Central memory CD8-positive, alpha-beta T cell (primary cell): ENCODE results near the gene MAPK8IP3.

Source experiments
- ATAC-seq: fragments of 150-1000 bp; cut with Tn5 transposase; replicated peaks from 2 replicates; pipeline ENCODE4 v1.10.0; 2022; ENCODE audit warnings: mild to moderate bottlenecking, moderate FRiP score, moderate number of reproducible peaks; ENCODE audit not compliant: poor library complexity, severe bottlenecking; ENCODE audit errors: extremely low read depth
- DNase-seq, 2 donors: peaks; one replicate each; pipeline ENCODE4 v3.0.0; 2021; ENCODE audit warnings: low spot score in 2 of 2
- H3K27ac Mint-ChIP-seq: one replicate; pipeline ENCODE4 v1.8.0; 2022; ENCODE audit warnings: low read depth, mild to moderate bottlenecking, moderate library complexity, mixed read lengths
- H3K27me3 Mint-ChIP-seq: one replicate; pipeline ENCODE4 v1.8.0; 2022; ENCODE audit warnings: mixed read lengths
- H3K36me3 Mint-ChIP-seq: one replicate; pipeline ENCODE4 v1.8.0; 2022; ENCODE audit warnings: mild to moderate bottlenecking, moderate library complexity, mixed read lengths; ENCODE audit not compliant: insufficient read depth
- H3K4me1 Mint-ChIP-seq: one replicate; pipeline ENCODE4 v1.8.0; 2022; ENCODE audit warnings: mixed read lengths
- H3K4me3 Mint-ChIP-seq: one replicate; pipeline ENCODE4 v1.8.0; 2022; ENCODE audit warnings: mild to moderate bottlenecking, moderate library complexity, mixed read lengths
- H3K9me3 Mint-ChIP-seq: one replicate; pipeline ENCODE4 v1.8.0; 2022; ENCODE audit warnings: mixed read lengths

MAPK8IP3 gene

DNA sequence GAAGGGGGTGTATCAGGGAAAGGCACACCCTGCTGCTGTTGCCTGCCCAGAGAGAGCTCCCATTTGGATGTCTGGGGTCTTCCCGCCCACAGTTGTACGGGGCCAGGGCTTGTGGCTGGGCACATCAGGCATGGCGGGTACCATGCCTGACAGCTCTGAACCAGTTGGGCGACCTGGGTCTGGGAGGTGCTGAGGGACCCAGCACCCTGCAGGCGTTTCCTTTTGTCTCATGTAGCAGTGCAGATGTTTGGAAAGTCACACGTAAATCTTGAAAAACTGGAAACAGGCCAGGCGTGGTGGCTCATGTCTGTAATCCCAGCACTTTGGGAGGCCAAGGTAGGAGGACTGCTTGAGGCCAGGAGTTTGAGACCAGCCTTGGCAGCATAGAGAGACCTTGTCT lies 36.3 kb upstream of the MAPK8IP3 start:
- ATAC-seq (no peak), DNase-seq (no peak)
- H3K36me3 Mint-ChIP-seq = peaks cover 13% of the 10 kb centered on the region
- H3K4me3 Mint-ChIP-seq = no peak overlapping the region
- no peaks in the 10 kb centered on the region for H3K27me3 Mint-ChIP-seq
- peaks cover 5% of the 10 kb centered on the region for H3K4me1 Mint-ChIP-seq
- no peaks in the 10 kb centered on the region for H3K9me3 Mint-ChIP-seq
- peak overlapping the region; percentile 46 for H3K27ac Mint-ChIP-seq

DNA sequence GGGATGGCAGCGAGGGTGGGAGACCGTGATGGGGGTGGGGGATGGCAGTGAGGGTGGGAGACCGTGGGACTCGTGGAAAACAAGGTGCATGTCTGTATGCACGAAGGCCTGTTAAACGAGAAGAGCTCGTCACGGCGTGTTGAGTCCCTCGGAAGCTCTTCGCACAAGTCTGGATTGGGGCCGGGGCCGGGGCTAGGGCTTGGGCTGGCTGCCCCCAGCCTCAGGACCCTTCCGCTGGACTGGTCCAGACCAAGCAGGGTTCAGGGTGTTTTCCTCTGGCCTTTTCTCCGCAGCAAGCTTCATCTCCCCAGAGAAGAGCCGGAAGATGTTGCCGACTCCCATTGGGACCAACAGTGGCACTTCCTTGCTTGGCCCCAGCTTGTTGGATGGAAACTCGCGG lies 35.6 kb upstream of the MAPK8IP3 start:
- no peak for DNase-seq
- Mint-ChIP-seq H3K4me1 (peaks cover 5% of the 10 kb centered on the region), H3K9me3 (no peaks in the 10 kb centered on the region), H3K36me3 (peaks cover 9% of the 10 kb centered on the region), H3K4me3 (no peak overlapping the region), H3K27ac (peak overlapping the region; percentile 46), H3K27me3 (no peaks in the 10 kb centered on the region)
- ATAC-seq = no peak

DNA sequence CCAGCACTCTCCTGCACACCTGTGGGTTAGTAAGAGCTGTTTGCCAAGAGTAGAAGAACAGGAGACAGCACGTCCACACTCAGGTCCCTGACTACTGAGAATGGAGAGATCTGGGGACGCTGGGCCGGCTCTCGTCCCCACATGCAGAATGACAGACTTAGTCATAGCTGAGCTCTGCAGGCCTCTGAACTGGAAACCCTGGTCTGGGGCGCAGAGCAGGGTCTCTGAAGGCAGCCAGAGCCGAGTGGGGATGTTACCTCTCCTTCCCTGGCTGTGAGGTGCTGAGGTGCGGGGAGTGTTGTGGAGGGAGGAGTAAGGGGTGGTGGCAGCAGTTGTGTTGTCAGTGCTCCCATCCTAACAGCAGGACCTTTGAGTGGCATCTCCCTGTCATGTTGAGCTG lies 35.1 kb upstream of the MAPK8IP3 start:
- no peak for DNase-seq
- Mint-ChIP-seq H3K36me3 (peaks cover 9% of the 10 kb centered on the region), H3K27ac (no peak overlapping the region), H3K4me3 (no peak overlapping the region), H3K27me3 (no peaks in the 10 kb centered on the region), H3K4me1 (peaks cover 5% of the 10 kb centered on the region), H3K9me3 (no peaks in the 10 kb centered on the region)
- no peak for ATAC-seq

DNA sequence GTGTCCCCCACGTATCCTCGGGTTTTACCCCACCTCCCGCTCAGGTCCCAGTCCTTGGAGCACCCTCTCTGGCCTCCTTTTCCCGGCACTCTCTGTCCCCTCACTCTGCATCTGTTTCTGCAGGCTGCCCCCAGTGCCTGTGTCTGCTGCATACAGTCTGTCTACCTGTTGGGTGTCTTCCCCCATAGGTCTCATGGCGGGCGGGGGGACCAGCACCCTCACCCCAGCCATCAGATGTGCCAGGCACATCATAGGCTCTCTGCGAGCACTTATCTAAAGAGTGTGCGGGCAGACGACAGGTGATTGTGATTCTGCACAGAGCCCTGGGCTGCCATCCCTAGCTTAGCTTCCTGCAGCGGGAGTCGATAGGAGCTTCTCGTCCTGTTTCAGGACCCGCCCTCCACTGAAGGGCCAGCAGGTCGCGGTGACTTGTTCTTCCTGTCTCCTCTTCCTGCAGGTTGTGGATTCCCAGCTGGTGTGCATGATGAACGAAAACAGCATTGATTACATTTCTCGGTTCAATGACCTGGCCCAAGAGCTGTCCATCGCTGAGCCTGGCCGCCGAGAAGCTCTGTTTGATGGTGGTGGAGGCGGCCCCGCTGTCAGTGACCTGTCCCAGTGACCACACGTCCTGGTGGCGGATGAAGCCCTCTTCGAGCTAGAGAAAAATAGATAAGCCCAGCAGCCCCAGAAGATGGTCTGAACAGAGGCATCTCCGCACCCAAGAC lies 32.4 kb upstream of the MAPK8IP3 start:
- DNase-seq = no peak
- H3K4me1 Mint-ChIP-seq = peaks cover 7% of the 10 kb centered on the region
- H3K9me3 Mint-ChIP-seq = no peaks in the 10 kb centered on the region
- H3K4me3 Mint-ChIP-seq = no peak overlapping the region
- H3K27ac Mint-ChIP-seq = no peak overlapping the region
- no peaks in the 10 kb centered on the region for H3K27me3 Mint-ChIP-seq
- no peak for ATAC-seq
- H3K36me3 Mint-ChIP-seq = peaks cover 9% of the 10 kb centered on the region

DNA sequence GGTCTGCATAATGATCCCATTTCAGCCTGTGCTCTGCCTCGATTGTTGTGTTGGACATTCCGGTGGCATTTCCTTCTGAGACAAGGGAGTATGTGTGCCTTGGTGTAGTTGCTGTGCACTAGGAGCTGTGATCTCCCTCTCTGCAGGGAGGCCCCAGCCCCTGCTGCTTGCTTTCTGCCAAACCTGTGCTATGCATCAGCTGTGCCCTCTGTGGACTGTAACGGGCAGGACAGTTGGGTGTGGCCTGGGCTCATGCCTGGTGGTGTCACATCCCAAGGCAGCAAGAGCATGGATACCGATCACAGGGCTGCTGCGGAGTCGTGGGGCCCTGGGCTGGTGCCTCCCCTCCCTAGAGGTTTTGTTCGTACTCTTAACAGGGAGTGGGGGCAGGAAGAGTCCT lies 31.7 kb upstream of the MAPK8IP3 start:
- DNase-seq (no peak), ATAC-seq (no peak)
- Mint-ChIP-seq H3K36me3 (peaks cover 10% of the 10 kb centered on the region), H3K4me3 (no peak overlapping the region), H3K4me1 (peaks cover 13% of the 10 kb centered on the region), H3K9me3 (no peaks in the 10 kb centered on the region), H3K27me3 (no peaks in the 10 kb centered on the region), H3K27ac (no peak overlapping the region)

DNA sequence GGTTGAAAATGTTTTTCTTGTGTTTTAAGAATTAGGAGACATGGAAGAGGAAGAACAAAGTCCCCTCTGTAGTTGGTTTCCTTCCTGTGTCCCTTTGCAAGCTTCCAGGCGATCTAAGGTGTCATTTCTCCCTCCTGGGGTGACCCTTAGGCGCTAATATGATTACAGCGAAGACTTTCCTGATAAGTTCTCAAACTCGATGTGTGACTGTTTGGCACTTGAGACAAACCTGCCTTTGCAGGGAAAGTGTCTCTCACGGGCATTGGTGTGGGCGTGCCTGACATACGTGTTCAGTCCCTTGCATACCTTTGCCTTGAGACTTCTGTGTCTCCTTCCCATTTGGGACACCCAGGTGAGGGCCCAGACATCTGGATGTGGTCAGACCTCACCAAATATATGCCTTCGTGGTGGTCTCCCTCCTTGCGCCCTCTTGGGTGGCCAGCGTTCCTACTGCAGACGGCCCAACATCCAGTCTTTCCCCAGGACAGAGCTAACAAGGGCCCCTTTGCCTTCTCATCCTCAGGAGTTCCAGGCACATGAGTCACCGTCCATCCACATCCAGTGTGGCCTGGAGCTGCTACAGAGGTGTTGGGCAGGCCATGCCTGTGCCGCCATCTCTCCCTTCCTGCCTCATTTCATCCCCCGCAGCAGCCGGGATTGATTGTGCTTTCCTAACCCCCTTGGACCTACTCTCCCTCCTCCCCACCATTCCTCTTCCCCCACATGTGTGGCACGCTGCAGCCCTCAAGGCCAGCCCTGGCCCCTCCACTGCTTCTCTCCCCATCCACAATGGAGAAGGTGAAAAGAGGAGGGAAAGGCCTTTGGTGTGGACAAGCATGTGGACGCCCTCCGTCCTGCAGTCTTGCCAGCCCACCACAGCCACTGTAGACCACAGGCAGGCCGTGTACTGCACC lies 31.0 kb upstream of the MAPK8IP3 start:
- DNase-seq = no peak
- Mint-ChIP-seq H3K9me3 (no peaks in the 10 kb centered on the region), H3K4me1 (peaks cover 13% of the 10 kb centered on the region), H3K27me3 (no peaks in the 10 kb centered on the region), H3K27ac (no peak overlapping the region), H3K36me3 (peaks cover 8% of the 10 kb centered on the region), H3K4me3 (no peak overlapping the region)
- no peak for ATAC-seq

DNA sequence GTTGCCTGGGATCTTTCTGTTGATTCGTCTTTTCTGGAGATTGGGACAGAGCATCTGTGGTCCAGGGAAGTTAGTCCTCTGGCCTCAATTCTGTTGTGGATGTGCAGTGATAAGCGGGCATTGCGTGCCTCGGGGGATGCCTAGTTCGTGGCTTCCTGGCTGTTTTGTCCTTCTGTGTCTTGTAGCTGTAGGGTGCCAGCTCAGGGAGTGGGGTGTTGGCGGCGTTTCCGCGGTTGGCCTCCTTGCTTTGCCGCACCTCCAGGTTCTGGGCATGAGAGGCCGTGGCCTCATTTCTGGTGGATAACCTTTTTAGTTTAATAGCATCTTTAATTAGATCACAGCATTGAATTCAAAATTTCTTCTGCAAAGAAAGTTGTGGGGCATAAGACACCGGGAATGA lies 29.3 kb upstream of the MAPK8IP3 start:
- Mint-ChIP-seq H3K27me3 (no peaks in the 10 kb centered on the region), H3K36me3 (peaks cover 6% of the 10 kb centered on the region), H3K4me3 (peak overlapping the region; percentile 43), H3K9me3 (no peaks in the 10 kb centered on the region), H3K27ac (no peak overlapping the region), H3K4me1 (peaks cover 24% of the 10 kb centered on the region)
- ATAC-seq (no peak), DNase-seq (no peak)

DNA sequence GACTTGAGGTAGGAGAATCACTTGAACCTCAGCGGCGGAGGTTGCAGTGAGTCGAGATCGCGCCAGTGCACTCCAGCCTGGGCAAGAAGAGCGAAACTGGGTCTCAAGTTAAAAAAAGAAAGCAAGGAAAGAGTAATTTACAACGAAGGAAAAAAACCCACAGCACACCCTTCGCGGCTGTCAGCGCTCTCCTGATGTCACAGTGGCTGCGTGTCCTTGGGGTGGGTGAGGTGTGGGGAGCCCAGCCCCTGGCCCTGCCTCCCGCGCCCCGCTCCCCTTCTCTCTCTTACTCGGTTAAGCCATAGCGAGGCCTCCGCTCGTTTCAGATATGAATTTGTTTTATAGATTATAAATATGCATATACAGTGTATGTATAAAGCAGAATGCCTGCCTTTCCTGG lies 28.7 kb upstream of the MAPK8IP3 start:
- H3K27me3 Mint-ChIP-seq = no peaks in the 10 kb centered on the region
- ATAC-seq (no peak), DNase-seq (no peak)
- H3K4me1 Mint-ChIP-seq = peaks cover 26% of the 10 kb centered on the region
- peak overlapping the region; percentile 43 for H3K4me3 Mint-ChIP-seq
- peaks cover 6% of the 10 kb centered on the region for H3K36me3 Mint-ChIP-seq
- no peaks in the 10 kb centered on the region for H3K9me3 Mint-ChIP-seq
- no peak overlapping the region for H3K27ac Mint-ChIP-seq

DNA sequence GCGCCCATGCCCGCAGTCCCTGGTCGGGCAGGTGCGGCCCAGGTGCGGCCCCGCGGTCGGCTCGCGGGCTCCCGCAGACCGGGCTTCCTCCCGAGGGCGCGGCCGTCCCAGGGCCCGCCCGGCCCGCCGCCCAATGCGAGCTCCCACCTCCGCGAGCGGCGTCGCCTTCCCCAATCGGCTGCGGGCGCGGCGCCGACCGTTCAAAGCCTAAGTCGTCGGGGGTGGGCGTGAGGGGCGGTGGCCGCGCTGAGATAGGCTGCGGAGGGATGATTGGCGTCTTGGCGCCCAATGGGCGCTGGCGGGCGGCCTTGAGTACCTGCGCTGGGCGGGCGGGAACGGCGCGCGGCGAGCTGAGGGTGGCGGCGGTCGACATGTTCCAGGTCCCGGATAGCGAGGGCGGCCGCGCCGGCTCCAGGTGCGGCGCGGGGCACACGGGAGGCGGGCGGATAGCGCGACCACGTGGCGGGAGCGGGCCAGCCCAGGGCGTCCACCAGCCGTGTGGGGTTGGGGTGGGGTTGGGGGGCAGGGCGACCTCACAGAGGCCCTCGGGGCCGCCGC lies 28.0 kb upstream of the MAPK8IP3 start, which contains the start of gene JPT2:
TSS of gene JPT2 (plus strand) at position 338 of the 558 bp plus-strand sequence. CDS start at position 372, 34 bp downstream.
- H3K27ac Mint-ChIP-seq = peak within 1 kb of the TSS; percentile 55
- no peaks in the 10 kb centered on the region for H3K27me3 Mint-ChIP-seq
- peak; percentile 99 for ATAC-seq
- peak; percentile 84 to 90 for DNase-seq
- H3K9me3 Mint-ChIP-seq = no peaks in the 10 kb centered on the region
- peaks cover 6% of the 10 kb centered on the region for H3K36me3 Mint-ChIP-seq
- peaks cover 26% of the 10 kb centered on the region for H3K4me1 Mint-ChIP-seq
- peak within 1 kb of the TSS; percentile 84 for H3K4me3 Mint-ChIP-seq

DNA sequence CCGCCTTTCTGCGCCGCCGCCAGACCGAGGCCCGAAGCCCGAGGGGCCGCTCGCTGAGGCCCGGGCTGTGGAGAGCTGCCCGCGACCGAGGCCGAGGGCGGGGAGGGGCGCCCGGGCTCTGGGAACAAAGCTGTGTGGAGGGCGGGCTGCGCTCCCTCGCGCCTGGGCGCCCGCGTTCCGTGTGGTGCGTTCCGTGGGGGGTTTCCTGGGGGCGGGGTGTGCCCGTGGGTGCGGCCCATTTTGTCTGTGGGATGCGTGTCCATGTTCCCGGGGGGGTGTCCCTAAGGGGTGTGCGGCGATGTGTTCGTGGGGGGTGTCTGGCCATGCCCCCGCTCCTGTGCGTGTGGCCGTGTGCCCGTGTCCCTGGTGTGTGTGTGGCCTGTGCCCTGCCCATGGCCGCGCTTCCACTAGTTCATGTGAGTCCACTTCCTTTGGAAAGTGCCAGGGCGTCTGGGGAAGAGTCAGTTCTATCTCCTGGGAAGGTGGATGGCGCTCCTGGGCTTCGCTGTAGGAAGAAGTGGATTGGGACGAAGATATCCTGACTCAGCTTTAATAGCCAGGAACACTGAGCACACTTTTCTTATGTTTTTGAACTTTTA lies 27.4 kb upstream of the MAPK8IP3 start:
- H3K4me1 Mint-ChIP-seq = peaks cover 22% of the 10 kb centered on the region
- peaks cover 6% of the 10 kb centered on the region for H3K36me3 Mint-ChIP-seq
- peak; percentile 31 for ATAC-seq
- H3K9me3 Mint-ChIP-seq = no peaks in the 10 kb centered on the region
- peak overlapping the region; percentile 55 for H3K27ac Mint-ChIP-seq
- peak overlapping the region; percentile 84 for H3K4me3 Mint-ChIP-seq
- no peaks in the 10 kb centered on the region for H3K27me3 Mint-ChIP-seq
- no peak for DNase-seq

DNA sequence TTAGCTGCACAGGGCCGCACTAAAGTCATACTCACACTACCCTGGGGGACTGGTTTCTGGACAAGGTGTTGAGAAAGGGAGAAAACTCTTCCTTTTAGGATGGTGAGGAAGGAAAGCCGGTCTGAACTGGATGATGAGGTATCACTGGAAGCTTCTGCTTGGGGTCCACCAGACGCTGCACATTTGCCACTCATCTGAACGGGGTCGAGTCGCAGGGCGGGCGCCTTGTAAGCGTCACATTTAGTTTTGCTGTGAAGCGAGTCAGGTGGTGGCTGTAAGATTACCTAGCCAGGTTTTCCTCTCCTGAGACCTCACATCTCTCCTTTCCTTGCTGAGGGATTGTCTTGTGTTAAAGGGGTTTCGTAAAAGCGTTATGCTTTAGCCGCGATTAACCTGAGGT lies 25.6 kb upstream of the MAPK8IP3 start:
- no peak for DNase-seq
- Mint-ChIP-seq H3K4me1 (peaks cover 21% of the 10 kb centered on the region), H3K4me3 (no peak overlapping the region), H3K9me3 (no peaks in the 10 kb centered on the region), H3K27me3 (no peaks in the 10 kb centered on the region), H3K27ac (no peak overlapping the region), H3K36me3 (peaks cover 6% of the 10 kb centered on the region)
- ATAC-seq = no peak

DNA sequence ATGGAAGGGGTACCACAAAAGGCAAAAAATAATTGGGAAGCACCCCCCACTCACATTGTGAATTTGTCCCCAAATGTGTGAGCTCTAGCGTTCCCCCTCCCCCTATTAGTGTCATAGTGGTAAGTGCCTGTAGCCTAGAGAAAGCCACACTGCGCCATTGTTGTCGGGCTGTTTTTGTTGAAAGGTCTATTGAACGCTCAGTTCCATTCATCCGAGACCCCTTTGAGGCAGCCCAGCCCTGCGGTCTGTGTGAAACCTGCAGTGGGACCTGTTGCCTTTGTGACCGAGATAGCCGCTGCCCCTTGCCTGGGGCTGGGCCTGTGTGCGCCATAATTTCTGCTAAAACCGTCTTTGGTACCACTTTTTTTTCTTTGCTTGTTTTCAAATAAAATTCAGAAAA lies 25.0 kb upstream of the MAPK8IP3 start:
- Mint-ChIP-seq H3K27ac (peak overlapping the region; percentile 44), H3K4me1 (peaks cover 21% of the 10 kb centered on the region), H3K9me3 (no peaks in the 10 kb centered on the region), H3K4me3 (no peak overlapping the region), H3K36me3 (peaks cover 7% of the 10 kb centered on the region), H3K27me3 (no peaks in the 10 kb centered on the region)
- ATAC-seq (no peak), DNase-seq (no peak)
